Head of caudate nucleus (tissue), 42 donors: ENCODE data around the gene SERPINB7.

Experiments used
- DNase-seq, 42 donors: peaks; one replicate each; pipeline versions ENCODE4 v3.0.0 to v3.0.0-alpha.2; 2020 to 2021; ENCODE audit warnings: mixed read lengths in 7 of 42
- intact Hi-C: fragments of 100-400 bp; cut with DNase I; formaldehyde crosslinking; loops from one replicate; pipeline ENCODE4 v1.15.0; 2022

SERPINB7 gene

GRCh38 chr18:63783394-63783793, 8.2 kb downstream of the SERPINB7 start:
- intact Hi-C loops = no loop called here
- no peak for DNase-seq

- intact Hi-C loops = no loop called here
- no peak for DNase-seq
Observed at GRCh38 chr18:63784787-63785452, 9.7 kb downstream of the SERPINB7 start.

GRCh38 chr18:63787673-63788072, 12.5 kb downstream of the SERPINB7 start:
- DNase-seq = no peak
- intact Hi-C loops = no loop called here

- DNase-seq = no peak
- intact Hi-C loops = no loop called here
Observed at GRCh38 chr18:63788447-63789096, 13.4 kb downstream of the SERPINB7 start.

- intact Hi-C loops = no loop called here
- no peak for DNase-seq
Observed at GRCh38 chr18:63789327-63789726, 14.1 kb downstream of the SERPINB7 start.

GRCh38 chr18:63795606-63796005, 20.4 kb downstream of the SERPINB7 start:
- intact Hi-C loops = no loop called here
- DNase-seq = no peak

GRCh38 chr18:63799189-63799588, 24.0 kb downstream of the SERPINB7 start:
- intact Hi-C loops = no loop called here
- no peak for DNase-seq

GRCh38 chr18:63801343-63801742, 26.1 kb downstream of the SERPINB7 start:
- DNase-seq = no peak
- intact Hi-C loops = no loop called here

GRCh38 chr18:63808125-63808524, 32.9 kb downstream of the SERPINB7 start:
- DNase-seq = no peak
- intact Hi-C loops = no loop called here

- intact Hi-C loops = no loop called here
Observed at GRCh38 chr18:63817441-63818051, 42.3 kb downstream of the SERPINB7 start.

GRCh38 chr18:63818212-63818611, 43.0 kb downstream of the SERPINB7 start:
- DNase-seq = no peak
- intact Hi-C loops = no loop called here

More at GRCh38 chr18:63817441-63818051, 42.3 kb downstream of the SERPINB7 start:
- no peak for DNase-seq

- no peak for DNase-seq
- intact Hi-C loops = no loop called here
Observed at GRCh38 chr18:63819786-63820185, 44.6 kb downstream of the SERPINB7 start.

- intact Hi-C loops = no loop called here
- DNase-seq = no peak
Observed at GRCh38 chr18:63820694-63821093, 45.5 kb downstream of the SERPINB7 start.

- intact Hi-C loops = no loop called here
- DNase-seq = peak in 37 of 42 donors; percentile 7 to 79 (median 48)
Observed at GRCh38 chr18:63823516-63824219, 48.5 kb downstream of the SERPINB7 start.

GRCh38 chr18:63824220-63824525, 49.0 kb downstream of the SERPINB7 start:
- no peak for DNase-seq
- intact Hi-C loops = no loop called here

GRCh38 chr18:63828120-63828519, 52.9 kb downstream of the SERPINB7 start:
- DNase-seq = no peak
- intact Hi-C loops = no loop called here

- intact Hi-C loops = no loop called here
Observed at GRCh38 chr18:63828656-63829055, 53.4 kb downstream of the SERPINB7 start.

GRCh38 chr18:63829886-63830285, 54.7 kb downstream of the SERPINB7 start:
- no peak for DNase-seq
- intact Hi-C loops = no loop called here

More at GRCh38 chr18:63828656-63829055, 53.4 kb downstream of the SERPINB7 start:
- DNase-seq = no peak

- intact Hi-C loops = no loop called here
- no peak for DNase-seq
Observed at GRCh38 chr18:63831080-63831788, 56.0 kb downstream of the SERPINB7 start.
